ENCODE measurements around the gene DNAJB12.

Gene DNAJB12

DNA sequence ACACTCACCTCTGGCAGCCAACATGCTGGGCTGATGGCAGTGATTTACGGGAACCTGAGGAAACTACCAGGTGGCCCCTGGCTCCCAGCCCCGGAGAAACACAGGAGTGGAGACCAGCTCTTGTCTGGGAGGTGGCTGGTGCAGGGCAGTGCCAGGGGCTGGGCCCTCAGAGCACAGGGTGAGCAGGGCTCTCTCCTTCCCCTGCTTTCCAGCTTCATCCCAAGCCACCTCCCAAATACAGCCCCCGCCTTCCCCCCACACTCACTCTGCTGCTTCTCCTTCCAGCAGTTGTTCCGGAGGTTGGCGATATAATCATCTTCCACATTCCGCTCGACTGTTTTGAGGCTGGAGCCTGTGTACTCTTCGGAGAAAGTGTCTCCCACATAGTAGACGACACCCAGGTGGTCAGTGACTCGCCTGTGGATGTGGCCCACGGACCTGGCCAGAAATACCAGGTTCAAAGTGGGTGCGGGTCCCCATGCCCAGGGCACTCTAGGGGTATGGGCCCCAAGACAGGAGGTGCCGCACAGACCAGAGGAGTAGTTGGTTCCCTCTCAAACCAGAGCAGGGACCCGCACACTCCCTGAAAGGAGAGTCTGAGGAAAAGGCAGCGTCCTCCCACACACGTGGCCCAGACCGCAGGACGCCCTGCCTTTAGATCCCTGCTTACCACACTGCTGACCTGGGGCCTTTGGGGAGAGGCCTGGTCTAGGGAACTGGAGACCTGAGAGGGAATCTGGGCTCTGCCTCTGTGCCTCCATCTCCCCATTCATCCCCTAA is 18.3 kb downstream of the DNAJB12 start:
- peaks cover 2% of the 10 kb centered on the region for H3K79me2 ChIP-seq
- no peak overlapping the region for H3K9ac ChIP-seq
- H3K4me1 ChIP-seq: peaks cover 35% of the 10 kb centered on the region
- no peaks in the 10 kb centered on the region for H3K9me3 ChIP-seq (ENCODE audit: control insufficient read depth, low read length)
- no peaks in the 10 kb centered on the region for H3K36me3 ChIP-seq (ENCODE audit: control insufficient read depth, insufficient read depth, low read length)
- no peaks in the 10 kb centered on the region for H3K27me3 ChIP-seq (ENCODE audit: control insufficient read depth, insufficient read depth, low read length)
- H3K4me3 ChIP-seq (ENCODE audit: low read depth, low read length): no peak overlapping the region
- H3K4me2 ChIP-seq (ENCODE audit: low read length): peak overlapping the region; percentile 9
- TF ChIP-seq, protein P1, sequence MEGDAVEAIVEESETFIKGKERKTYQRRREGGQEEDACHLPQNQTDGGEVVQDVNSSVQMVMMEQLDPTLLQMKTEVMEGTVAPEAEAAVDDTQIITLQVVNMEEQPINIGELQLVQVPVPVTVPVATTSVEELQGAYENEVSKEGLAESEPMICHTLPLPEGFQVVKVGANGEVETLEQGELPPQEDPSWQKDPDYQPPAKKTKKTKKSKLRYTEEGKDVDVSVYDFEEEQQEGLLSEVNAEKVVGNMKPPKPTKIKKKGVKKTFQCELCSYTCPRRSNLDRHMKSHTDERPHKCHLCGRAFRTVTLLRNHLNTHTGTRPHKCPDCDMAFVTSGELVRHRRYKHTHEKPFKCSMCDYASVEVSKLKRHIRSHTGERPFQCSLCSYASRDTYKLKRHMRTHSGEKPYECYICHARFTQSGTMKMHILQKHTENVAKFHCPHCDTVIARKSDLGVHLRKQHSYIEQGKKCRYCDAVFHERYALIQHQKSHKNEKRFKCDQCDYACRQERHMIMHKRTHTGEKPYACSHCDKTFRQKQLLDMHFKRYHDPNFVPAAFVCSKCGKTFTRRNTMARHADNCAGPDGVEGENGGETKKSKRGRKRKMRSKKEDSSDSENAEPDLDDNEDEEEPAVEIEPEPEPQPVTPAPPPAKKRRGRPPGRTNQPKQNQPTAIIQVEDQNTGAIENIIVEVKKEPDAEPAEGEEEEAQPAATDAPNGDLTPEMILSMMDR (IDR thresholded peaks at IDR 0.05): no peak
- H2AFZ ChIP-seq: no peak overlapping the region
- peak overlapping the region; percentile 94 for H3K27ac ChIP-seq

DNA sequence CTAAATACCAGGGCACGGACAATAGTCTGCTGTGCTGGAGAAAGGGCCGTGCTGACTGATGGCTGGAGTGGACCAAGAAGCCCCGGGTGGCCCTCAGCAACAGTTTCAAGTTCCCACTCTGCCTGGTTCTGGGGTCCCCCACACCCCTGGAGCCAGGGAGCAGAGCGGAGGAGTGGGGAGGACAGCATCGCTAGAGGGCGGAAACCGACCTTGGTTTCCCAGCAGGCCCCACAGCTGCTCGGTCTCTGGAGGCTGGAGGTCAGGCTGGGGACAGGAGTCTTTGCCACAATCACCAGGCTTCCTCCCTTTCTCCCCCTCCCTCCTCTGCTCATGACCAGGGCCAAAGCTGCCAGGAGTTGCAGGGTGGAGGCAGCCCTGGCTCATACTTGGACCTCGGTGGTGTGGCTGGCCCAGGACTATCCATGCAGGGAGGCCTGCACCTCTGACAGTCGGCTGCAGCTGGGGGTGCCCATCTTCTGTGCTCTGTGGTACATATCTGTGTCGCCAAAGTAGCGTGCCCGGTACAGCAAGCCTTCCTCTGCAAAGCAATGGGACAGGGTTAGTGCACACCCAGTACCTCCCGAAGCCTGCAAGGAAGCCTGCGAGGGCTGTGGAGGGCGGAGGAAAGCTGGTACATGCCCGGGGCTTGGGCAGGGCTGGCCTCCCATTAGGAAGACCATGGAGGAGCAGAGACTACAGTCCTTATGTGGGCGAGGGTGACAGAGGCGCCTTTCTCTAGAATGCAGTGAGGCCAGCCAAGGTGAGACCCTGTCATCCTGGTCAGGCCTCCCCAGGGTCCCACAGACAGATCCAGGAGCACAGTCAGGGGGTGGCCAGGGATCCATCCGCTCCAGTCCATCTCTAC is 19.1 kb downstream of the DNAJB12 start:
- Histone ChIP-seq H3K9ac (no peak overlapping the region), H2AFZ (peak overlapping the region; percentile 38), H3K36me3 (ENCODE audit: control insufficient read depth, insufficient read depth, low read length) (no peaks in the 10 kb centered on the region), H3K4me2 (ENCODE audit: low read length) (peak overlapping the region; percentile 9), H3K9me3 (ENCODE audit: control insufficient read depth, low read length) (no peaks in the 10 kb centered on the region), H3K79me2 (peaks cover 2% of the 10 kb centered on the region), H3K27me3 (ENCODE audit: control insufficient read depth, insufficient read depth, low read length) (no peaks in the 10 kb centered on the region), H3K4me3 (ENCODE audit: low read depth, low read length) (no peak overlapping the region), H3K27ac (peak overlapping the region; percentile 94), H3K4me1 (peaks cover 42% of the 10 kb centered on the region)
- TF ChIP-seq, protein P1 (IDR thresholded peaks at IDR 0.05): no peak

DNA sequence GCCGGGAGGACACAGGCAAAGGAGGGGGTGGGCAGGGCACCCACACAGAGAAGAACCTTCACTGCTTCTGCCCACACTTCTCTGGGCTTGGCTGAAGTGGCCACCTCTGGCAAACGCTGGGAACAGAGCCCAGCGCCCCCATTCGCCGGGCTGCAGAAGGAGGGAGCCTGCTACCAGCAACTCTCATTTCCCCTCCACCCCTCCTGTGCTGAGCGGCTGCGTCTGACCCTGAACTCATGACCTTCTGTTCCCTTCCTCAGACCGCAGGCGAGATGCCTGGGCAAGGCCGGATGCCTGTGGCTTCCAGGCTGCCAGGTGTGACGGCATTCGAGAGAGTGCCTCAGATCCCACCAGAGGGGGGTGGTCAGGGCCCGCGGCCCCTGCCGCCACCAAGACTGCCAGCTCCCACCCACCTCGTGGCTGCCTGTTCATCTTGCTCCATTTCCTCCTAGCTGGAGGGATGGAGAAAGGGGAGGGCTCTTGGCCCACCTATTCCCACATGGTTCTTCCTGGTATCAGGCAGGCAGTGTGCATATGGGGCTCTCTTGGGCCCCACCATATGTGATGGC is 19.8 kb downstream of the DNAJB12 start:
- H3K4me2 ChIP-seq (ENCODE audit: low read length): peak overlapping the region; percentile 23
- H3K4me3 ChIP-seq (ENCODE audit: low read depth, low read length): no peak overlapping the region
- peaks cover 2% of the 10 kb centered on the region for H3K79me2 ChIP-seq
- peak overlapping the region; percentile 94 for H3K27ac ChIP-seq
- H2AFZ ChIP-seq: peak overlapping the region; percentile 38
- H3K27me3 ChIP-seq (ENCODE audit: control insufficient read depth, insufficient read depth, low read length): no peaks in the 10 kb centered on the region
- TF ChIP-seq, protein P1 (IDR thresholded peaks at IDR 0.05): no peak
- H3K4me1 ChIP-seq: peaks cover 42% of the 10 kb centered on the region
- no peaks in the 10 kb centered on the region for H3K9me3 ChIP-seq (ENCODE audit: control insufficient read depth, low read length)
- H3K9ac ChIP-seq: no peak overlapping the region
- H3K36me3 ChIP-seq (ENCODE audit: control insufficient read depth, insufficient read depth, low read length): no peaks in the 10 kb centered on the region

DNA sequence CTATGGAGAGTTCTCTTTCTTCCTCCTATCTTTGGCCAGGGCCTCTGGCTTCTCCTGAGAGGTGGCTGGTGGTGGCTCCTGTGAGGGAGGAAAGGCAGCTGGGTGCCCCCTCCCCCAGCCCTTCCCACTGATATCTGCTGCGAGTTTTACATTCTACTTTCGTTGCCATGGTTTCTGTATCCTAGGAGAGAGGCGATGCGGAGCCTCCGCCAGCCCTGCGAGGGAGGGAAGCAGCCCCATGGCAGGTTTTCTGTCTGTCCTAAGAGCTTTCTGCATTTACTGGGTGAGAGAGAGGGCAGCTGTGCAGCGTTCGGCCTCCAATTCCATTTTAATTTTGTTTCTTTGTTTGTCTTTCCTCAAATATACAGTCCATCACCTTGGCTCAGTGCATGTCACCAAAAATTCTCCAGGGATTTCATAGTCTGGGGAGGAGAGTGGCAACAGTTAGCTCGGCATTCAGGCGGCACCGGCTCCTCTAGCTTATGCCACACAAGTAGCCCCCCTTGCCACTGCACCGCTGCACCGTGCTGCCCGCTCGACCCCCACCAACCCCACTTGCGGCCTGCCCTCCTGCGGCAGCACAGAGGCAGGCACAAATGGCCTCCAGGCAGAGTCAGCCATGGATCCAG is 20.4 kb downstream of the DNAJB12 start:
- Histone ChIP-seq H3K4me2 (ENCODE audit: low read length) (peak overlapping the region; percentile 23), H2AFZ (peak overlapping the region; percentile 38), H3K36me3 (ENCODE audit: control insufficient read depth, insufficient read depth, low read length) (no peaks in the 10 kb centered on the region), H3K27ac (peak overlapping the region; percentile 94), H3K9me3 (ENCODE audit: control insufficient read depth, low read length) (no peaks in the 10 kb centered on the region), H3K4me1 (peaks cover 42% of the 10 kb centered on the region), H3K27me3 (ENCODE audit: control insufficient read depth, insufficient read depth, low read length) (no peaks in the 10 kb centered on the region), H3K9ac (no peak overlapping the region), H3K79me2 (peaks cover 2% of the 10 kb centered on the region), H3K4me3 (ENCODE audit: low read depth, low read length) (no peak overlapping the region)
- TF ChIP-seq, protein P1 (IDR thresholded peaks at IDR 0.05): no peak
